NCI-H446 treated with DMSO at 0.1 percent for 48 hours (cell line): ENCODE data around the gene DTL.
"Not testable (repeated sequence)": the region's sequence is repeated elsewhere in the genome, so short reads cannot be mapped to it uniquely, and the experiment has no call there.

Experiments used
- DNase-seq: peaks from one replicate; lab custom pipeline; 2025; lab: John Stamatoyannopoulos, UW

DTL gene

GRCh38 chr1:212035123-212035834, at the start of gene DTL, which contains the start of gene INTS7:
TSS of gene DTL (plus strand) at chr1:212035748. CDS start at chr1:212035891, 143 bp downstream.
TSS of gene INTS7 (minus strand) at chr1:212035557. CDS start at chr1:212035437, 120 bp downstream.
- DNase-seq: peak; percentile 99

GRCh38 chr1:211986628-211987254, 48.8 kb upstream of the DTL start:
- no peak for DNase-seq

DNA sequence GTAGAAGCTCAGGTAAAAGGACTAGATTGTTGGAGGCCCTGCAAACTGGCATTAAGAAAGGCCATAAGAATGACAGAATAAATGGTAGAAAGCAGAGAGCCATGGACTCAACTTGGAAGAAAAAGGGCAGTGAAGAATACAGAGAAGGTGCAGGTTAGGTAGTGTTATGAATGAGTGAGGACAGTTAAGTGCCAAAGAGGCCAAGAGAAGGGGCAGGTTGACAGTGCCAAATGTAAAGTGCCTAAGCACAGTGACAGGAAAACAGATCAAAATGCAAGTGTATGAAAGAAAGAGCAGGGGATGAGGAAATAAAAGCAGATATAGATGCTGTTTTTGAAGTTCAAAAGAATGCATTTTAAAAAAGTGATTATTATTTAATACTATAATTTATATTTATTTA, 43.9 kb upstream of the DTL start:
- no peak for DNase-seq

GRCh38 chr1:211997426-211997825, 38.1 kb upstream of the DTL start:
- not testable (repeated sequence) for DNase-seq

DNA sequence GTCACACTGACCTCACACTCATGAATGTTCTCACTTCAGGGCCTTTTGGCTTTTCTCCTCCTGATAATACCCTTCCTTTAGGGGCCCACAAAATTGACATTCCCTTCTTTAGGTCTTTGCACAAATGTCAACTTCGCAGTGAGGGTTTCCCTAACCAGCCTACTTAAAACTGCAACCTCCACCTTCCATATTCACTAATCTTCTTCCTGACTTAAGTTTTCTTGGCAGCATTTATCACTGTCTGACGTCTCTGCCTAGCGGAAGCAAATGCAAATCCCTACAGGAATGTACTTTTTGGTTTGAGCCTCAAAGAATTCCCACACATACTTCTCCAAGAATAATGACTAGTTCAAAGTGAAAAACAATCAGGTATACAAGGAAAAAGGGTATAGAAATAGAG, 33.0 kb upstream of the DTL start:
- no peak for DNase-seq

DNA sequence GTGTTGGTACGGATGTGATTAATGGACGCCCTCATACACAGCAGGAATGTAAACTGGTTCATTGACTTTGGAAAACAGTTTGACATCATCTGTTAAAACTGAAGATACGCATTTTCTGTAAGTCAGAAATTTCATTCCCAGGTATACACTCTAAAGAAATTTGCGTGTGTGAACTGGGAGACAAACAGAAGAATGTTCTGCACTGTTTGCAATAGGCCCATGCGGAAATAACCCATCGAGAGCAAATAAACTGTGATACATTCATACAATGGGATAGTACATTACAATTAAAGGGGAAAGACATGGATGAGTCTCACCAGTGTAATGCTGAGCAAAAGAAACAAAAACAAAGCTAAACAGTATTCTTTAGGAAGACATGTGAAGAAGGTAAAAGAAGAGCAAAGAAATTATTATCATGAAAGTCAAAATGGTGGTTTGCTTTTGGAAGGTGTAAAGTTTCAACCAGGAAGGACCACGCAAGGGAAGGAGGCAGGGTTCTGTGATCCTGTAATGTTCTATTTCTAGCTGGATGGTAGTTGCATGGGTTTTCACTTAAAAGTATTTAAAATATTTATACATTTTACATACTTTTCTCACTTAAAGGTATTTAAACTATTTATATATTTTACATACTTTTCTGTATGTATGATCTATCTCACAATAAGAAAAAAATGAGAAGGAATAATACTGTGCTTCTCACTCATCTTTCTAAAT, 30.5 kb upstream of the DTL start:
- DNase-seq: no peak

DNA sequence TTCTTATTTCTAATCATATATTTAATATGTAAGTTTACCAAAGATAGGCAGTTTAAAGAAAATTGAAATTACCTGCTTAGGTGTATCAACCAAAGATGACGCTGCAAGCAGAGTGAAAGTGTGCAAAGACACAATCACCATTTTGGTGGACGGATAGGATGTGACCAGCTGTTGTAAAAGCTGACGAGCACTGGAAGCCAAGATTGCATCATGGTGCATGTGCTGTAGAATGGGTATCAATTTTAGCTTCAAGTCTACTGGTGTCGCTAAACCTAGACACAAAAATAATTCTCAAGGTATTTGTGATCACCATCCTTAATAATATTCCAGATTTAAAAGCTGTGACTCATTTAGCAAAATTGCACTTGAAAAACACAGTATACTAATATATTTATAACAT, 28.4 kb upstream of the DTL start:
- DNase-seq: no peak

DNA sequence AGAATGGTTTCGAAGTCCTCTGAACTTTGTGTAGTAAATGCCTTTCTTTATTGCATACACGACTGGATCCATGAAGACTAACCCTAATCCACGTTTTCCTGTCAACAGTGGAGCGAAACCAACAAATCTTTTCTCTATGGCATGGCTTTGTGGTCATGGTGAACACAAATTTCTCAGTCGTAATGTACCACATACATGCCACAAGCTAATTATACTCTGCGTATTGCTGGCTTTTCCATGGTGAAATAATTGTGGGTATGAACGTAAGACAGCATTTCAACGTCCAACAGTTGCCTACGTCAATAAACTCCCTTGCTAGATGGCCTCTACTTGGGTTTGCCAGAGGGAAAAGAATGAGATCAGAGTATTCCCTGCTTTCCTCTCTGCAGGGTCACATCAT, 27.7 kb upstream of the DTL start:
- DNase-seq: no peak

DNA sequence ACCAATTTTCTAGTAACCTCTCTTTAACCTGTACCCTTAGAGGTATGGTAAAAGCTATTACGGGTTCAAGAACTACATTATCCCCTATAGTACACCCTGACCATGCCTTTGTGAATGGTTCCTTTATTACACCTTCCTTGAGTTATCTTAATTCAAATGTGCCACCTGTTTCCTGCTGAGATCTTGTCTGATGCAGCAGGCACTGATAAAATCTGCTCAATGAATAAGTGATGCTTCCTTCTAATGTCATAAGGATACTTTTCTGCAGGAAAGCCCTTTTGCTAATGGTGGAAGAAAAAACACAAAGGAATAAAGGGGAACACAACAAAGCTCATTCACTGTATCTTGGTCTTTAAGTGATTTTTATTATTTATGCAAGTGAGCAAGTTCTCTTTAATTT, 26.0 kb upstream of the DTL start:
- DNase-seq: no peak

- DNase-seq: no peak
These were observed 25.5 kb upstream of the DTL start for GRCh38 chr1:212010004-212010403.

- peak; percentile 28 for DNase-seq
These were observed 23.4 kb upstream of the DTL start for GRCh38 chr1:212012034-212012740.

DNA sequence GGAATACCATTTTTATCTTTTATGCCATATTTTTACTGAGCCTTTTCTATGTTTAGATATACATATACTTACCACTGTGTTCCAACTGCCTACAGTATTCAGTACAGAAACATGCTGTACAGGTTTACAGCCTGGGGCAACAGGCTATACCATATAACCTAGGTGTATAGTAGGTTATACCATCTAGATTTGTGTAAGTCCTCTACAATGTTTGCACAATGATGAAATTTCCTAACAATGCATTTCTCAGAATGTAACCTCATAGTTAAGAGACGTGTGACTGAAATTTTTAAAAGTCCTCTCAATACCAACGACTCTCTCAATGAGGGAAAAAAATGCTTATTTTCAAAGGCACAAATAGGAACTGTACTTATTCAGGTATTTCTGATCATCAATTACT, 21.9 kb upstream of the DTL start:
- DNase-seq: no peak

GRCh38 chr1:212020975-212021374, 14.6 kb upstream of the DTL start:
- DNase-seq: no peak

GRCh38 chr1:212021563-212021962, 14.0 kb upstream of the DTL start:
- no peak for DNase-seq

- not testable (repeated sequence) for DNase-seq
These were observed 12.6 kb upstream of the DTL start for GRCh38 chr1:212022908-212023307.

- no peak for DNase-seq
These were observed 10.9 kb upstream of the DTL start for GRCh38 chr1:212024469-212025149.

DNA sequence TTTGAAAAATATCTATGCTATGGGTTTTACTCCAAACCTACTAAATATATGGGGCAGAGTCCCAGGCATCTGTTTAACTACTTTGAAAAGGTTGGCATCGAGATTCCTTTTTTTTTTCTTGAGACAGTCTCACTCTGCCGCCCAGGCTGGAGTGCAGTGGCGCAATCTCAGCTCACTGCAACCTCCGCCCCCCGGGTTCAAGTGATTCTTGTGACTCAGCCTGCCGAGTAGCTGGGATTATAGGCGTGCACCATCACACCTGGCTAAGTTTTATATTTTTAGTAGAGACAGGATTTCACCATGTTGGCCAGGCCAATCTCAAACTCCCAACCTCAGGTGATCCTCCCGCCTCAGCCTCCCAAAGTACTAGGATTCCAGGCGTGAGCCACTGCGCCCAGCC, 7.8 kb upstream of the DTL start:
- DNase-seq: not testable (repeated sequence)

DNA sequence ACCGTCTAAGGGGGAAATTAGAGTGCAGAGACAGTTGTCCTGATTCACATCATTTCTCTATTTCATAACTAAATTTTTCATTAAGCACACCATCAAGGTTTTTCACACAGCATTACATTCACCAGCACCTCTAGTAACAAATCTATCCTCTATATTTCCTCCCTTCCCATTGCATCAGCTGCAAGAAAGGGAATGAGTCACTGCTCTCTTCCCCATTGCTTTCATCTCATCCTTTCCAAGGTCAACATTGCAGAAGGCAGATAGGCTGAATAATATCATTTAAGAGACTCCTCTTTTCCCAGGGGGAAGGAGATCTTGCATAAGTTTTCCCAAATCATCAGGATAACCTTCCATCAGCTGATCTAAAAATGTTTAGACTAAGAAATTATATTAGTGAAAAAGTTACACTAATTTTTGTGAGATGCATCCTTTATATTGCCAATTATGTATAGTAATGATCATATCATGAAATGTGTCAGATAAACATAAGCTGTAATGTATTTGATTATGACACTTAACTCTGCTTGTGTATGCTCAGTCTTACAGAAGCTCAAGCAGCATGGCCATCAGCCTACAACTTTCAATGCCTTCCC, 4.5 kb upstream of the DTL start:
- peak; percentile 21 for DNase-seq

- no peak for DNase-seq
These were observed 929 bp upstream of the DTL start for GRCh38 chr1:212034516-212035122.

DNA sequence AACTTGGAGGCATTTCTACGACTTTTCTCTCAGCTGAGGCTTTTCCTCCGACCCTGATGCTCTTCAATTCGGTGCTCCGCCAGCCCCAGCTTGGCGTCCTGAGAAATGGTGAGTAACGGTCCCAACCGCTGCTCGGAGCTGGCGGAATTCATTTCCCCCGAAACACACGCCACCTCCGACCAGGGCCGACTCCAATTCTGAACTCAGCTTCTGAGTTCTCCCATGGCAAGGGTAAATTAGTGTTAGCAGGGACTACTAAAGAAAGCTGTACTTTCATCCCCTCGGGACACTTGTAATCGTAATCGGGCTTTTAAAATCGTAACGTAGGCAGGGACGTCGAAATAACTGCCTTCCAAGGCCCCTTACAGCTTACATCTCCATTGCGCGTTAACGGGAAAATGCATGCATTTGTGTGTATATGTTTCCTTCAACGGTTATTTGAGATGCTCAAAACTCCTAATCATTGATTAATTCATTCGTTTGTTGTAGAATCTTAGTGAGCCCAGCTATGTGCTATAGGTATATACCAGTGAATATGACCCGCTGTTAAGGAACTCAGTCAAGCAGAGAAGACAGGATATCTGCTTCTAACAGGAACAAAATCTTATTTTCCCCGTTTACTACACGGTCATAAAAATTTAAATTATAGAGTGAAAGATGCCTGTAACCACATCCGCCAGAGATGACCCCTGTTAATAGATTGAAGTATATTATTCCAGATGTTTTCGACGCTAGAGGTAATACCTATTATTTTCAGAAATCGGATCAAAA, 472 bp downstream of the DTL start:
- DNase-seq: no peak
